ENCODE data around the gene SLC35A2. TPM values are rescaled to one million over a fixed set of nuclear protein-coding genes. Genes with fewer than 3 reads are reported as not detected.

The SLC35A2 gene
- total RNA-seq, 1 experiment from 2014 or later, result 18.0 TPM

- DNase-seq (ENCODE audit: low spot score), result no peak
Observed at GRCh38 chrX:48958635-48959094, 47.2 kb upstream of the SLC35A2 start.

GRCh38 chrX:48957827-48958634 lies 46.6 kb upstream of the SLC35A2 start:
- Mint-ChIP-seq H3K4me1 (peaks cover 11% of the 10 kb centered on the region; the same call in 1 of the 2 replicates), H3K36me3 (peaks cover 11% of the 10 kb centered on the region; the same call in 1 of the 2 replicates), H3K27ac (peak overlapping the region; percentile 100), H3K9me3 (no peaks in the 10 kb centered on the region), H3K4me3 (peak overlapping the region; percentile 99), H3K27me3 (ENCODE audit: low read depth) (no peaks in the 10 kb centered on the region)
- TF ChIP-seq CREM (CRISPR knock-in tag; IDR thresholded peaks at IDR 0.05) (peak; percentile 85), NFYB (CRISPR knock-in tag; conservative IDR thresholded peaks at IDR 0.05; ENCODE audit: low read depth) (peak; percentile 85), AFF4 (CRISPR knock-in tag; IDR thresholded peaks at IDR 0.05; ENCODE audit: borderline replicate concordance) (no peak), FOXK1 (CRISPR knock-in tag; IDR thresholded peaks at IDR 0.05) (peak; percentile 75), MAX (CRISPR knock-in tag; IDR thresholded peaks at IDR 0.05) (peak; percentile 51), SP1 (CRISPR knock-in tag; conservative IDR thresholded peaks at IDR 0.05) (peak; percentile 69)
- TF ChIP-seq, protein P1, sequence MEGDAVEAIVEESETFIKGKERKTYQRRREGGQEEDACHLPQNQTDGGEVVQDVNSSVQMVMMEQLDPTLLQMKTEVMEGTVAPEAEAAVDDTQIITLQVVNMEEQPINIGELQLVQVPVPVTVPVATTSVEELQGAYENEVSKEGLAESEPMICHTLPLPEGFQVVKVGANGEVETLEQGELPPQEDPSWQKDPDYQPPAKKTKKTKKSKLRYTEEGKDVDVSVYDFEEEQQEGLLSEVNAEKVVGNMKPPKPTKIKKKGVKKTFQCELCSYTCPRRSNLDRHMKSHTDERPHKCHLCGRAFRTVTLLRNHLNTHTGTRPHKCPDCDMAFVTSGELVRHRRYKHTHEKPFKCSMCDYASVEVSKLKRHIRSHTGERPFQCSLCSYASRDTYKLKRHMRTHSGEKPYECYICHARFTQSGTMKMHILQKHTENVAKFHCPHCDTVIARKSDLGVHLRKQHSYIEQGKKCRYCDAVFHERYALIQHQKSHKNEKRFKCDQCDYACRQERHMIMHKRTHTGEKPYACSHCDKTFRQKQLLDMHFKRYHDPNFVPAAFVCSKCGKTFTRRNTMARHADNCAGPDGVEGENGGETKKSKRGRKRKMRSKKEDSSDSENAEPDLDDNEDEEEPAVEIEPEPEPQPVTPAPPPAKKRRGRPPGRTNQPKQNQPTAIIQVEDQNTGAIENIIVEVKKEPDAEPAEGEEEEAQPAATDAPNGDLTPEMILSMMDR (IDR thresholded peaks at IDR 0.05), result no peak
- ChIA-PET POLR2A (interaction anchor here (0.5 to 1.7 kb wide), 7 partner anchors 14 to 1646 kb away, joined by 3 to 9 read pairs (median 4); partner anchors contain the start of genes GRIPAP1, HDAC6 and KCND1), CTCF (interaction anchor here (0.9 to 1.9 kb wide), 8 partner anchors 14 to 310 kb away, joined by 3 to 17 read pairs (median 3); partner anchors contain the start of genes KCND1 and TFE3)
- peak; percentile 93 for DNase-seq (ENCODE audit: low spot score)
- ATAC-seq, result peak; percentile 95

More at GRCh38 chrX:48958635-48959094, 47.2 kb upstream of the SLC35A2 start:
- TF ChIP-seq TEAD4 (CRISPR knock-in tag; IDR thresholded peaks at IDR 0.05) (no peak), ZNF121 (CRISPR knock-in tag; IDR thresholded peaks at IDR 0.05) (0 out of 2 replicates have a peak, but pooled peaks have one; percentile 43)
- Mint-ChIP-seq H3K4me1 (peaks cover 11% of the 10 kb centered on the region; the same call in 1 of the 2 replicates), H3K9me3 (no peaks in the 10 kb centered on the region), H3K27ac (peak overlapping the region; percentile 87), H3K4me3 (peak overlapping the region; percentile 99), H3K36me3 (peaks cover 11% of the 10 kb centered on the region; the same call in 1 of the 2 replicates), H3K27me3 (ENCODE audit: low read depth) (no peaks in the 10 kb centered on the region)
- CTCF ChIA-PET, result interaction anchor here (0.6 to 1.9 kb wide), 8 partner anchors 13 to 310 kb away, joined by 3 to 17 read pairs (median 3); partner anchors contain the start of genes KCND1 and TFE3
- no peak for ATAC-seq
- POLR2A ChIA-PET, result interaction anchor here (0.6 to 1.7 kb wide), 6 partner anchors 13 to 1645 kb away, joined by 3 to 9 read pairs (median 4); partner anchors contain the start of genes HDAC6 and KCND1

DNA sequence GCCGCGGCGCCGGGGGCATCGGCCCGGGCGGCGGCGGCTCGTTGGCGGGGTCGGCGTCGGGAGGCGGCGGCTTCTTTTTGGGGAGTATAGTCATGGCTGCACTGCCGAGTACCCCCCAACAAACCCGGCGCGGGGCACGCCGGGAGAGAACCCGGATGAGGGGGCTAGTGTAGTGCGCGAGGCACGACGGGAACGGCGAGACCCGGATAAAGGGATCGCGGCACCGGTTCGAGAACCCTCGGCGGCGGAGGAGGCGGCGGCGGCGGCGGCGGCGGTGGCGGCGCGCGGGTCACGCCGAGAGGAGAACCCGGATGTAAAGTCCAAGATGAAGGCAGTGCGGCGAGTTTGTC lies 46.0 kb upstream of the SLC35A2 start, which contains the start of gene OTUD5:
Gene OTUD5, minus strand, starts transcription at position 131 of the 350 bp plus-strand sequence. Its CDS starts 37 bp downstream, at position 94.
- H3K36me3 Mint-ChIP-seq, result peaks cover 11% of the 10 kb centered on the region; the same call in 1 of the 2 replicates
- peak within 1 kb of the TSS; percentile 99 for H3K4me3 Mint-ChIP-seq
- H3K27ac Mint-ChIP-seq, result peak within 1 kb of the TSS; percentile 100
- H3K4me1 Mint-ChIP-seq, result peaks cover 11% of the 10 kb centered on the region; the same call in 1 of the 2 replicates
- DNase-seq (ENCODE audit: low spot score) (no peak), ATAC-seq (peak; percentile 24)
- ChIA-PET CTCF (interaction anchor here (1.6 to 1.9 kb wide), 2 partner anchors 14 to 38 kb away, joined by 3 to 17 read pairs; partner anchors contain the start of gene KCND1), POLR2A (interaction anchor here (1.0 kb wide), 1 partner anchor 14 kb away, joined by 4 read pairs; the partner anchor contains the start of gene KCND1)
- H3K9me3 Mint-ChIP-seq, result no peaks in the 10 kb centered on the region
- no peaks in the 10 kb centered on the region for H3K27me3 Mint-ChIP-seq (ENCODE audit: low read depth)
- TF ChIP-seq ZNF317 (CRISPR knock-in tag; IDR thresholded peaks at IDR 0.05; ENCODE audit: borderline replicate concordance, low read depth) (no peak), STAT6 (CRISPR knock-in tag; conservative IDR thresholded peaks at IDR 0.05; ENCODE audit: low read depth) (no peak), IRF1 (CRISPR knock-in tag; IDR thresholded peaks at IDR 0.05) (no peak), ERG (CRISPR knock-in tag; IDR thresholded peaks at IDR 0.05) (no peak), ZNF263 (CRISPR knock-in tag; IDR thresholded peaks at IDR 0.05; ENCODE audit: low read depth) (no peak), ZNF232 (CRISPR knock-in tag; IDR thresholded peaks at IDR 0.05) (no peak), ESRRA (CRISPR knock-in tag; IDR thresholded peaks at IDR 0.05; ENCODE audit: borderline replicate concordance) (no peak), SMAD3 (CRISPR knock-in tag; IDR thresholded peaks at IDR 0.05; ENCODE audit: borderline replicate concordance) (no peak), RELA (CRISPR knock-in tag; IDR thresholded peaks at IDR 0.05; ENCODE audit: borderline replicate concordance) (no peak), ELF4 (CRISPR knock-in tag; IDR thresholded peaks at IDR 0.05; ENCODE audit: low read depth) (no peak)
